K562 (cell line): ENCODE data around the gene ZNF362. TPM values are rescaled to one million over a fixed set of nuclear protein-coding genes. Genes with fewer than 3 reads are reported as not detected.
A peak's percentile ranks its signal among the peaks of the same experiment; 100 is the strongest.

Source experiments
- ATAC-seq: fragments of 200-7000 bp; cut with Tn5 transposase; 3 replicates; pipeline ENCODE4 v1.9.1; 2020; ENCODE audit warnings: moderate library complexity
- BruUV-seq: library from RNA; stranded (reverse); fragments of 400-500 nt; replicated peaks from 2 replicates; lab custom pipeline; 2021; lab: Mats Ljungman, UMichigan
- CTCF ChIA-PET: fragments of 300-600 bp; formaldehyde crosslinking; extraction: SDS; loops from one replicate; lab custom pipeline; 2021; ENCODE audit warnings: low intra/inter-chr PET ratio; lab: Yijun Ruan, JAX
- POLR2A ChIA-PET: fragments of 300-600, 350-650 bp; sonication (Branson Sonifier 250); formaldehyde crosslinking; extraction: SDS; loops from one replicate; lab custom pipeline; 2021; ENCODE audit warnings: antibody characterized with exemption, inconsistent platforms; lab: Yijun Ruan, JAX
- DNase-seq, 4 experiments: peaks; one replicate each; pipeline versions ENCODE4 v3.0.0 to v3.0.0-alpha.2; 2011 to 2018; ENCODE audit warnings: low spot score in 3 of 4, mixed read lengths in 3 of 4; ENCODE audit errors: extremely low read depth in 1 of 4
- FAIRE-seq: peaks from 2 replicates; lab custom pipeline; 2011; peaks lifted over from hg19 to GRCh38; lab: Jason Lieb, UNC
- H2AFZ ChIP-seq: 2 replicates; pipeline ENCODE4 v1.6.0; 2011; ENCODE audit warnings: low read depth, low read length, control low read depth, inconsistent platforms
- H3K27ac ChIP-seq: fragments of 200-600 bp; 3 replicates; pipeline ENCODE4 v1.8.0; 2011; ENCODE audit warnings: low read depth, mild to moderate bottlenecking, control low read depth, inconsistent platforms, low read length, moderate library complexity, mixed read lengths; ENCODE audit errors: extremely low read depth
- H3K27me3 ChIP-seq, 2 experiments: fragments of 300-600 bp in 1 of 2; 2 replicates in 1 of 2; 3 replicates in 1 of 2; pipeline versions ENCODE4 v1.6.0 to v1.8.0; 2011; ENCODE audit warnings: inconsistent platforms in 2 of 2, low read length in 2 of 2, mild to moderate bottlenecking in 1 of 2, mixed read lengths in 1 of 2, moderate library complexity in 1 of 2; ENCODE audit not compliant: control insufficient read depth in 2 of 2, insufficient read depth in 2 of 2
- H3K36me3 ChIP-seq: fragments of 300-600 bp; 3 replicates; pipeline ENCODE4 v1.8.0; 2011; ENCODE audit warnings: mild to moderate bottlenecking, low read length, inconsistent platforms; ENCODE audit not compliant: control insufficient read depth, insufficient read depth
- H3K4me1 ChIP-seq, 2 experiments: fragments of 200-600 bp in 1 of 2; replicated peaks in 1 of 2; 2 replicates in 1 of 2; 3 replicates in 1 of 2; pipeline versions ENCODE4 v1.5.1 to v1.8.0; 2011; ENCODE audit warnings: inconsistent platforms in 2 of 2, low read length in 2 of 2, mild to moderate bottlenecking in 1 of 2, mixed read lengths in 1 of 2, moderate library complexity in 1 of 2; ENCODE audit not compliant: control insufficient read depth in 2 of 2, insufficient read depth in 2 of 2
- H3K4me2 ChIP-seq: 2 replicates; pipeline ENCODE4 v1.6.1; 2011; ENCODE audit warnings: low read length, control low read depth, inconsistent platforms, mixed read lengths; ENCODE audit not compliant: insufficient read depth
- H3K4me3 ChIP-seq: fragments of 200-600 bp; sonication (generic), shearing (Covaris generic); 2 replicates; pipeline ENCODE4 v1.5.1; 2016; ENCODE audit warnings: control low read depth, inconsistent platforms
- H3K79me2 ChIP-seq: fragments of 200-600 bp; 3 replicates; pipeline ENCODE4 v1.8.0; 2011; ENCODE audit warnings: low read length, inconsistent platforms; ENCODE audit not compliant: control insufficient read depth, insufficient read depth
- H3K9ac ChIP-seq, 2 experiments: 2 replicates each; pipeline versions ENCODE4 v1.6.0 to v1.6.1; 2011; ENCODE audit warnings: low read depth in 2 of 2, low read length in 2 of 2, control low read depth in 1 of 2, inconsistent platforms in 1 of 2, mild to moderate bottlenecking in 1 of 2, mixed read lengths in 1 of 2; ENCODE audit not compliant: insufficient read depth in 1 of 2
- H3K9me1 ChIP-seq: one replicate; pipeline ENCODE4 v1.6.0; 2011; ENCODE audit warnings: inconsistent platforms, mild to moderate bottlenecking, low read length, moderate library complexity; ENCODE audit not compliant: control insufficient read depth, insufficient read depth
- H3K9me3 ChIP-seq: replicated peaks from 2 replicates; pipeline ENCODE4 v1.5.1; 2011; ENCODE audit warnings: low read depth, low read length, inconsistent platforms; ENCODE audit not compliant: control insufficient read depth, insufficient read depth
- H4K20me1 ChIP-seq: replicated peaks from 2 replicates; pipeline ENCODE4 v1.6.1; 2011; ENCODE audit warnings: low read length, inconsistent platforms, mixed read lengths; ENCODE audit not compliant: control insufficient read depth, insufficient read depth
- DEAF1 ChIP-seq: fragments of 450-650 bp; formaldehyde crosslinking; IDR thresholded peaks from 2 replicates; pipeline ENCODE4 v1.4.0; 2020; ENCODE audit warnings: mild to moderate bottlenecking, moderate library complexity
- NCOA4 ChIP-seq: fragments of 450-650 bp; IDR thresholded peaks from 2 replicates; pipeline ENCODE4 v1.6.1; 2018; ENCODE audit warnings: mild to moderate bottlenecking; ENCODE audit not compliant: partially characterized antibody
- PREB ChIP-seq: sonication (generic); formaldehyde crosslinking; IDR thresholded peaks from 2 replicates; pipeline ENCODE4 v1.8.1; 2023; ENCODE audit warnings: mild to moderate bottlenecking, missing genetic modification reagents
- RCOR1 ChIP-seq, 2 experiments: IDR thresholded peaks; 2 replicates each; pipeline ENCODE4 v1.6.1; 2012; ENCODE audit warnings: low read depth in 2 of 2, low read length in 2 of 2, borderline replicate concordance in 1 of 2, improper control_type of control experiment in 1 of 2
- SUPT5H ChIP-seq: fragments of 450-650 bp; IDR thresholded peaks from 2 replicates; pipeline ENCODE4 v1.6.1; 2016
- WGBS: fragments of 100-300 bp; shearing (Covaris generic); methylation state at CpG from one replicate; pipeline ENCODE4 v1.1.6; 2016; ENCODE audit warnings: low coverage, mixed read lengths; ENCODE audit not compliant: insufficient coverage; ENCODE audit errors: missing lambda C conversion rate; 5-methylcytosine and 5-hydroxymethylcytosine counted together
- in situ Hi-C: fragments of 300-500 bp; cut with MboI; formaldehyde crosslinking; loops from 4 replicates; pipeline ENCODE4 v1.15.0; 2018; ENCODE audit warnings: inconsistent platforms, mixed read lengths
- intact Hi-C: fragments of 100-400 bp; cut with micrococcal nuclease; formaldehyde crosslinking; loops from 2 replicates; pipeline ENCODE4 v1.14.2; 2022
- polyA plus RNA-seq, 8 experiments: library from polyadenylated mRNA; depleted of rRNA in 4 of 8; stranded (reverse) in 5 of 8; unstranded in 3 of 8; fragments of >200 nt; fragmentation: Nextera tagmentation in 2 of 8; fragmentation: Illumina TruSeq in 1 of 8; extraction: Ambion mirVana in 2 of 8; extraction: Trizol in 1 of 8; gene quantifications; 2 replicates each; pipeline versions ENCODE4 v1.2.1 to v1.2.3, GENCODE V29; 2011 to 2014; ENCODE audit warnings: inconsistent platforms in 1 of 8, missing spikeins in 1 of 8
- total RNA-seq, 7 experiments: library from RNA; depleted of rRNA in 6 of 7; stranded (reverse); fragments of >200 nt in 6 of 7; fragmentation: Illumina TruSeq in 2 of 7; extraction: Trizol in 2 of 7; gene quantifications; 2 replicates each; pipeline versions ENCODE4 v1.2.1 to v1.2.3, GENCODE V29; 2011 to 2021; ENCODE audit warnings: low replicate concordance in 1 of 7

The ZNF362 gene
- total and polyA plus RNA-seq, 9 of the 15 experiments (the other 6 are each of a cell fraction or from before 2014, with no cell fraction given) = 0.01 to 1.1 (median 0.35) TPM; not detected in 1

- no peak for TF ChIP-seq PREB (CRISPR knock-in tag)
- TF ChIP-seq RCOR1 (IDR thresholded peaks at IDR 0.05; ENCODE audit: borderline replicate concordance in 1 of 2, low read depth in 2 of 2, low read length in 2 of 2) = no peak
- TF ChIP-seq NCOA4 = no peak
These were observed 72.5 kb downstream of the ZNF362 start (continued) for GRCh38 chr1:33328817-33329216.

GRCh38 chr1:33329600-33330305 lies 73.5 kb downstream of the ZNF362 start:
- no peak for DNase-seq
- ChIA-PET CTCF (no interaction called here), POLR2A (interaction anchor here (1.2 to 2.8 kb wide), 6 partner anchors 9 to 27 kb away, joined by 3 to 12 read pairs (median 5); no protein-coding TSS in a partner anchor)
- H3K9me1 ChIP-seq = no peaks in the 10 kb centered on the region
- H3K9ac ChIP-seq = peak overlapping the region in 1 of 2 experiments; percentile 15; a peak in 1 of 4 replicates
- intact Hi-C loops = no loop called here
- H2AFZ ChIP-seq = no peak overlapping the region
- WGBS = 89% methylated on average over 19 of the region's 19 CpGs
- no peak for TF ChIP-seq DEAF1 (CRISPR knock-in tag)
- TF ChIP-seq SUPT5H = 0 out of 2 replicates have a peak, but pooled peaks have one; percentile 14
- H3K79me2 ChIP-seq = no peaks in the 10 kb centered on the region
- no peak overlapping the region for H3K4me3 ChIP-seq
- in situ Hi-C loops = no loop called here
- no peak for ATAC-seq
- no TSS peak for BruUV-seq
- H3K4me2 ChIP-seq = no peak overlapping the region
- H3K36me3 ChIP-seq = peaks cover 97% of the 10 kb centered on the region
- FAIRE-seq = no peak
- no peaks in the 10 kb centered on the region for H3K9me3 ChIP-seq
- no peak overlapping the region for H3K27ac ChIP-seq
- no peaks in the 10 kb centered on the region for H3K27me3 ChIP-seq
- H4K20me1 ChIP-seq = peaks cover 9% of the 10 kb centered on the region
- H3K4me1 ChIP-seq = no peaks in the 10 kb centered on the region
